ENCODE data around the gene CDH6. TPM values are rescaled to one million over a fixed set of nuclear protein-coding genes. Genes with fewer than 3 reads are reported as not detected.

CDH6 gene
- total and polyA plus RNA-seq, 2 donors (not counting 1 experiment from before 2014, with no cell fraction given) = not detected

DNA sequence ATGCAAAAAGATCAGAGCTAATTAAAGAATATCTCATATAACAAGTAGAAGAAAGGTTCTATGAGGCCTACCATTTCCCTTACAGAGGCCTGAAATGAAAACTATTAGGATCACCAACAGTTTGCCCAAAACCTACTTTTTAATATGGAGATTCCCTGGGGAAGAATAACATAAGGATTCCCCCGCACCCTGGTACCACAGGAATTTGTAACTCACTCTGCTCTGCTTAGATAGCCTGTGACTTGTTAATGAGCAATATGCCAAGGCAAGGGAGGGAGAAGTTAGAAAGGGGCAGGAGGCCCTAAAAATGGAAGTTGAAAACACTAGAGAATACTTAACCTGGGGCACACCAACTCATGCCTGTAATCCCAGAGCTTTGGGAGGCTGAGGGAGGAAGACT, 107.0 kb downstream of the CDH6 start:
- ATAC-seq (ENCODE audit: low read depth) = no peak
- no peak overlapping the region for H2AFZ ChIP-seq (ENCODE audit: insufficient read depth, low read depth, low read length, poor library complexity, severe bottlenecking)
- no peak overlapping the region for H3K4me2 ChIP-seq (replicated peaks; ENCODE audit: low read depth, low read length, poor library complexity, severe bottlenecking)
- Mint-ChIP-seq H3K4me1 (no peaks in the 10 kb centered on the region), H3K9me3 (ENCODE audit: insufficient read depth) (peaks cover 2% of the 10 kb centered on the region), H3K4me3 (no peak overlapping the region), H3K27me3 (no peaks in the 10 kb centered on the region), H3K27ac (no peak overlapping the region)
- no peak overlapping the region for H3K27ac ChIP-seq (ENCODE audit: low read length in 2 of 2)
- no peak for TF ChIP-seq EZH2 (IDR thresholded peaks at IDR 0.05; ENCODE audit: borderline replicate concordance, insufficient read depth, low read depth, low read length, poor library complexity, severe bottlenecking)
- TF ChIP-seq, protein P1, sequence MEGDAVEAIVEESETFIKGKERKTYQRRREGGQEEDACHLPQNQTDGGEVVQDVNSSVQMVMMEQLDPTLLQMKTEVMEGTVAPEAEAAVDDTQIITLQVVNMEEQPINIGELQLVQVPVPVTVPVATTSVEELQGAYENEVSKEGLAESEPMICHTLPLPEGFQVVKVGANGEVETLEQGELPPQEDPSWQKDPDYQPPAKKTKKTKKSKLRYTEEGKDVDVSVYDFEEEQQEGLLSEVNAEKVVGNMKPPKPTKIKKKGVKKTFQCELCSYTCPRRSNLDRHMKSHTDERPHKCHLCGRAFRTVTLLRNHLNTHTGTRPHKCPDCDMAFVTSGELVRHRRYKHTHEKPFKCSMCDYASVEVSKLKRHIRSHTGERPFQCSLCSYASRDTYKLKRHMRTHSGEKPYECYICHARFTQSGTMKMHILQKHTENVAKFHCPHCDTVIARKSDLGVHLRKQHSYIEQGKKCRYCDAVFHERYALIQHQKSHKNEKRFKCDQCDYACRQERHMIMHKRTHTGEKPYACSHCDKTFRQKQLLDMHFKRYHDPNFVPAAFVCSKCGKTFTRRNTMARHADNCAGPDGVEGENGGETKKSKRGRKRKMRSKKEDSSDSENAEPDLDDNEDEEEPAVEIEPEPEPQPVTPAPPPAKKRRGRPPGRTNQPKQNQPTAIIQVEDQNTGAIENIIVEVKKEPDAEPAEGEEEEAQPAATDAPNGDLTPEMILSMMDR (IDR thresholded peaks at IDR 0.05) = no peak
- no peaks in the 10 kb centered on the region for H3K79me2 ChIP-seq (ENCODE audit: control insufficient read depth, insufficient read depth, low read length)
- no CpG with 5 or more reads among the region's 1 CpG for WGBS (ENCODE audit: insufficient coverage)
- ChIA-PET CTCF (no interaction called here), POLR2A (no interaction called here)
- H3K4me1 ChIP-seq (ENCODE audit: control insufficient read depth in 2 of 2, insufficient read depth in 2 of 2, low read length in 2 of 2) = no peaks in the 10 kb centered on the region
- no peaks in the 10 kb centered on the region for H3K27me3 ChIP-seq (replicated peaks in 1 of 4; ENCODE audit: control extremely low read depth in 1 of 4, control insufficient read depth in 3 of 4, insufficient read depth in 4 of 4, low read length in 3 of 4)
- no peak overlapping the region for H3K9ac ChIP-seq (ENCODE audit: low read length)
- DNase-seq = no peak
- intact Hi-C loops (cut with micrococcal nuclease) = no loop called here
- no peak overlapping the region for H3K4me3 ChIP-seq (ENCODE audit: control extremely low read depth in 1 of 5, extremely low read depth in 1 of 5, insufficient read depth in 1 of 5, low read depth in 2 of 5, low read length in 4 of 5)
- no peaks in the 10 kb centered on the region for H3K36me3 ChIP-seq (replicated peaks in 1 of 2; ENCODE audit: control extremely low read depth in 1 of 2, control insufficient read depth in 1 of 2, extremely low read depth in 1 of 2, insufficient read depth in 2 of 2, low read length in 1 of 2)
- no peaks in the 10 kb centered on the region for H4K20me1 ChIP-seq (ENCODE audit: control insufficient read depth, insufficient read depth, low read length, poor library complexity, severe bottlenecking)
- no peaks in the 10 kb centered on the region for H3K9me3 ChIP-seq (ENCODE audit: control extremely low read depth in 1 of 3, control insufficient read depth in 2 of 3, insufficient read depth in 1 of 3, low read length in 2 of 3)

DNA sequence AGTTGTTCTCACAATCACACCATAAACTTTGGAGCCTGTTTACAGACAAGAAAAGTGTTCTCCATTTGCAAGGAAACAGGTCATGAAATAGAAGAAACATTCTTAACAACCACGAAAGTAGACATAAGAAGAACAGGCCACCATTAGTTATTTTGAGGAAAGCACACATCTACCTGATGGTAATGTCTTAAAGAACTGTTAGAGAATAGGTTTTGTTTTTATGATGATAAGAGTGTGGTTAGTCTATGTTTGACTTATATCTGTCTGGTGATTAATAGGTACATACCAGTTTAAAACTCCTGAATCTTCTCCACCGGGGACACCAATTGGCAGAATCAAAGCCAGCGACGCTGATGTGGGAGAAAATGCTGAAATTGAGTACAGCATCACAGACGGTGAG, 108.3 kb downstream of the CDH6 start:
- no peak for DNase-seq
- no peak overlapping the region for H3K27ac Mint-ChIP-seq
- intact Hi-C loops (cut with micrococcal nuclease) = no loop called here
- TF ChIP-seq, protein P1 (IDR thresholded peaks at IDR 0.05) = no peak
- no peak for TF ChIP-seq EZH2 (IDR thresholded peaks at IDR 0.05; ENCODE audit: borderline replicate concordance, insufficient read depth, low read depth, low read length, poor library complexity, severe bottlenecking)
- no peaks in the 10 kb centered on the region for H3K4me1 Mint-ChIP-seq
- H3K79me2 ChIP-seq (ENCODE audit: control insufficient read depth, insufficient read depth, low read length) = no peaks in the 10 kb centered on the region
- no peaks in the 10 kb centered on the region for H3K36me3 ChIP-seq (replicated peaks in 1 of 2; ENCODE audit: control extremely low read depth in 1 of 2, control insufficient read depth in 1 of 2, extremely low read depth in 1 of 2, insufficient read depth in 2 of 2, low read length in 1 of 2)
- H3K9ac ChIP-seq (ENCODE audit: low read length) = no peak overlapping the region
- H3K27me3 ChIP-seq (replicated peaks in 1 of 4; ENCODE audit: control extremely low read depth in 1 of 4, control insufficient read depth in 3 of 4, insufficient read depth in 4 of 4, low read length in 3 of 4) = no peaks in the 10 kb centered on the region
- no peak overlapping the region for H3K4me2 ChIP-seq (replicated peaks; ENCODE audit: low read depth, low read length, poor library complexity, severe bottlenecking)
- H3K4me3 Mint-ChIP-seq = no peak overlapping the region
- no peaks in the 10 kb centered on the region for H3K27me3 Mint-ChIP-seq
- no peaks in the 10 kb centered on the region for H4K20me1 ChIP-seq (ENCODE audit: control insufficient read depth, insufficient read depth, low read length, poor library complexity, severe bottlenecking)
- H3K4me3 ChIP-seq (ENCODE audit: control extremely low read depth in 1 of 5, extremely low read depth in 1 of 5, insufficient read depth in 1 of 5, low read depth in 2 of 5, low read length in 4 of 5) = no peak overlapping the region
- no peak for ATAC-seq (ENCODE audit: low read depth)
- 87% methylated on average over 3 of the region's 5 CpGs for WGBS (ENCODE audit: insufficient coverage)
- H3K4me1 ChIP-seq (ENCODE audit: control insufficient read depth in 2 of 2, insufficient read depth in 2 of 2, low read length in 2 of 2) = no peaks in the 10 kb centered on the region
- no peak overlapping the region for H3K27ac ChIP-seq (ENCODE audit: low read length in 2 of 2)
- ChIA-PET POLR2A (no interaction called here), CTCF (no interaction called here)
- H3K9me3 ChIP-seq (ENCODE audit: control extremely low read depth in 1 of 3, control insufficient read depth in 2 of 3, insufficient read depth in 1 of 3, low read length in 2 of 3) = no peaks in the 10 kb centered on the region
- peaks cover 2% of the 10 kb centered on the region for H3K9me3 Mint-ChIP-seq (ENCODE audit: insufficient read depth)
- no peak overlapping the region for H2AFZ ChIP-seq (ENCODE audit: insufficient read depth, low read depth, low read length, poor library complexity, severe bottlenecking)

Measured in B cell (primary cell).